Activated CD4-positive, alpha-beta T cell treated with anti-CD3 and anti-CD28 coated beads for 48 hours (primary cell): ENCODE measurements around the gene NLRP1.

Experiments used
- DNase-seq: peaks from one replicate; pipeline ENCODE4 v3.0.0-alpha.2; 2020

NLRP1 gene

DNA sequence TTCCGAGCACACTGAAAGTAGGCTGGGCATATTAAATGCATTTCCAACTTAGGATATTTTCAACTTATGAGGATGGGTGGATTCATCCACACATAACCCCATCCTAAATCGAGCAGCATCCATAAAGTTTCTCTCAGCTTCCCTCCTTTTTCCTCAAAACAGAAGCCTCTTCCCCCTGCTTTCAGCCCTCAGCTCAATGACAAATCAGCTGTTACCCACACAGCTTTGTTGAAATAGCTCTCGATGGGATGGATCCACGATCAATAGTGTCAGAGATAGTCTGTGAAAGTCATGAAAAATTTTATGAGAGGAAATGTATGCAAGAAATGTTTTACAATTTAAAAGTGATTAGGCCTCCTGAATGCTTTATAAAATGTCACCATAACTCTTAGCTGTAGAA is 118.0 kb downstream of the NLRP1 start:
- DNase-seq = no peak

DNA sequence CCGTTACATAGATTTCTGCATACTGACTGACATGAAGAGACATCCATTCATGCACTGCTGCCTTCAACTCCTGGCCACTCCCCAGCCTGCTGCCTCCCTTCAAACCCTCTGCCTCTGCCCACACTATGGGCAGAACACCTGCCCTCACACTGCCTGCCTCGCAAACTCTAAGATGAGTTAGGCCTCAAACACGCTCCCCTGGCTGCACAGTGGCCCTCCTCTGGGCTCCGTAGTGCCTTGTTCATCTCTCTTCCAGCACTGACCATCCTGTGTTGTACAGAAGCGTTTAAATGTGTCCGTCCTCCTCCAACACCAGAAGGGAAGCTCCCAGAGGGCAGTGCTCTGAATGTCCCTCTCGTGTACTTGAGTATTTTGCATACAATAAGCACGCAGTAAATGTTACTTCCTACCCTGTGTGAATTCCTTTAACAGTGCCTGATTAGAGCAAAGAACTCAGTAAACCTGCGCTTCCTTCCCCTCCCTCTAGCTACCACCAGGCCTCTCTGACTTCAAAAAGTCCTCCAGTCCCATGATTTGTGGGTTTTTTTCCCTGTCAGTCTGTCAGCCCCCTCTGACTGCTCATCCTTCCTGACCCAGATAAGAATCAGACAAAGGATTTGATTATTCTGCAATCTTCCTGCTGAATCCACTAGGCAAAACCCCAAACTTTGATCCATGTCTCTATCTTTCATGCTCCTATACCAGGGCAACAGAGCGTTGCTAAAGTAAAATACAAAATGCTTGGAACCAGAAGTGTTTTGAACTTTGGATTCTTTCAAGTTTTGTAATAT is 119.4 kb downstream of the NLRP1 start:
- DNase-seq = no peak
